ENCODE measurements around the gene BDKRB2. TPM values are rescaled to one million over a fixed set of nuclear protein-coding genes. Genes with fewer than 3 reads are reported as not detected.

BDKRB2 gene
- total RNA-seq, 1 experiment from 2014 or later: 0.49 TPM

DNA sequence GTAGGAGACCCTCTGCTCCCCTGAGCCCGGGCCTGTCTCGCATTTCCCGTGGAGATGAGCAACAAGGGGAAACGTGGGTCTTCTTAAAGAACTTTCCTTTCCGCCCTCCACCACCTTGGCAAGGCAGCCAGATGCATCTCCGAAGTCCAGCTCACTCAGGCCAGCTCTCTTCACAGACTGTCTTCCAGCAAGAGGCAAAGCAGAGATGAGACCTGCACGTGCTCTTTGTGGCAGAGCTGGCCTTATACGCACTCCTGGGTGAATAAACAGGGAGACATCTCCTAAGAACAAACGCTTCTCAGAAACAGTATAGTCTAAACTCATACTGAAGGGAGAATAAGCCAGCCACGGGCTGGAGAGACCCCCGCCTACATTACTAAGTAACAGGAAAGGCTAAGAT is 50.0 kb downstream of the BDKRB2 start:
- no peaks in the 10 kb centered on the region for H3K9me2 ChIP-seq (ENCODE audit: insufficient read depth)
- TF ChIP-seq ATF3 (IDR thresholded peaks at IDR 0.05): no peak
- TF ChIP-seq RAD21 (IDR thresholded peaks at IDR 0.05; ENCODE audit: low read depth): no peak
- TF ChIP-seq JUND (IDR thresholded peaks at IDR 0.05): no peak
- no peaks in the 10 kb centered on the region for H4K20me1 ChIP-seq (ENCODE audit: insufficient read depth)
- no peak overlapping the region for H3K27ac ChIP-seq (ENCODE audit: low read depth, low read length)
- ATAC-seq: no peak
- ChIA-PET POLR2A (no interaction called here), CTCF (no interaction called here), RAD21 (ENCODE audit: low non-redundant PET in 1 of 2, low total read pairs in 2 of 2, uncharacterized antibody in 2 of 2, unreplicated experiment in 2 of 2) (no interaction called here)
- BruUV-seq (replicated peaks): no TSS peak
- peaks cover 0 to 8% of the 10 kb centered on the region in 2 experiments; a peak in 1 of 4 replicates for H3K4me1 ChIP-seq (ENCODE audit: control insufficient read depth in 1 of 2, insufficient read depth in 2 of 2, low read length in 2 of 2)
- H3K4me2 ChIP-seq (ENCODE audit: low read length): no peak overlapping the region
- DNase-seq (ENCODE audit: low read depth, low spot score): no peak
- H3K4me3 ChIP-seq (replicated peaks in 1 of 2; ENCODE audit: low read depth in 1 of 2, low read length in 2 of 2): no peak overlapping the region
- H3K79me2 ChIP-seq (ENCODE audit: insufficient read depth, low read length): no peaks in the 10 kb centered on the region
- intact Hi-C loops (cut with micrococcal nuclease): no loop called here
- peaks cover 28% of the 10 kb centered on the region for H3K27me3 ChIP-seq (ENCODE audit: insufficient read depth, low read length)
- no peak overlapping the region for H3K9ac ChIP-seq (ENCODE audit: low read length)
- H3K36me3 ChIP-seq (ENCODE audit: control insufficient read depth in 1 of 2, insufficient read depth in 2 of 2, low read length in 2 of 2): no peaks in the 10 kb centered on the region
- H3K9me3 ChIP-seq (ENCODE audit: control insufficient read depth in 1 of 2, insufficient read depth in 1 of 2, low read depth in 1 of 2, low read length in 2 of 2): no peaks in the 10 kb centered on the region
- H2AFZ ChIP-seq (ENCODE audit: low read depth, low read length, poor library complexity, severe bottlenecking): no peak overlapping the region

DNA sequence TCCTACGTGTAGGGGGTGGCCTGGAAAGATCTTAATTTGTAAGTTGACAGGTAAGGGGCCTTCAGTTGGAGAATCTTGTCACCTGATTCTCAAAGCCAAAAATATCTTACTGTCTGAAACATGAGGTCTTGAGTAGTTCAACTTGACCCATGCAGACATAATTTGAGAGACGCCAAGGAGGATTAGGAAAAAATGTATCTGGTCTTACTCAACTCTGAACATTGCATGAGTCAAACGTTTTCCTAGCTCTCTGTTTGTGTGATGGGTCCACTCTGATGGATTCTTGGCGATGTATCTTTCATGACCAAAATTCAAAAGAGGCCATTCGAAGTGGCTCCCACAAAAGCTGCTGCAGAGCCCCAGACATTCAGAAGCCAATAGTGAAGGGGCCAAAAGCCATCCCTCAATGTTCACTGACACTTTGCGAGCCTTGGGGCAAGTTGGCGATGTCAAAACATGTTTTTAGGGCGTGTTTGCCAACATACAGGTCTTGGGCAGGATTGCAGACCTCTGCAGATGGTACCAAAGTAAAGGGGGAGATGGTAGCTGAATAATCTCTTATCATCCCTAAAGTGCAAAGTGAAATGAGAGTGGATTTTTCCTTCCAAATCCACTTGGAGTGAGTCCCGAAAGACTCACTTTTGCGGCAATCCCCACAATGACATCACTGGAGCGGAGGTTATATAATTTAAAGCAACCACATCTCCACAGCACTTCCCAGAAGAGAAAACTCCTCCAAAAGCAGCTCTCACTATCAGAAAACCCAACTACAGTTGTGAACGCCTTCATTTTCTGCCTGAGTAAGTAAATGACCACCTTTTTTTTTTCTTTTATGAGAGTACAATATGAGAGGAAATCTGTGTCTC is 51.1 kb downstream of the BDKRB2 start, which contains the start of gene BDKRB1:
Gene BDKRB1, plus strand, starts transcription at position 710 of the 866 bp plus-strand sequence. CDS start 7,473 bp downstream, outside the sequence.
- CTCF ChIA-PET: no interaction called here
- TF ChIP-seq YY1 (IDR thresholded peaks at IDR 0.05; ENCODE audit: extremely low read depth, insufficient replicate concordance, low read depth, low read length) (no peak), ELF1 (IDR thresholded peaks at IDR 0.05; ENCODE audit: borderline replicate concordance, low read depth) (no peak), SP1 (IDR thresholded peaks at IDR 0.05; ENCODE audit: low read depth) (no peak), REST (IDR thresholded peaks at IDR 0.05; ENCODE audit: low read depth) (no peak), POLR2A (IDR thresholded peaks at IDR 0.05; ENCODE audit: borderline replicate concordance, extremely low read depth, insufficient read depth, insufficient read length) (no peak), RAD21 (IDR thresholded peaks at IDR 0.05; ENCODE audit: low read depth) (no peak), CEBPB (IDR thresholded peaks at IDR 0.05; ENCODE audit: low read depth) (no peak), POLR2AphosphoS5 (IDR thresholded peaks at IDR 0.05; ENCODE audit: low read depth, low read length) (no peak)
- TF ChIP-seq, protein P1, sequence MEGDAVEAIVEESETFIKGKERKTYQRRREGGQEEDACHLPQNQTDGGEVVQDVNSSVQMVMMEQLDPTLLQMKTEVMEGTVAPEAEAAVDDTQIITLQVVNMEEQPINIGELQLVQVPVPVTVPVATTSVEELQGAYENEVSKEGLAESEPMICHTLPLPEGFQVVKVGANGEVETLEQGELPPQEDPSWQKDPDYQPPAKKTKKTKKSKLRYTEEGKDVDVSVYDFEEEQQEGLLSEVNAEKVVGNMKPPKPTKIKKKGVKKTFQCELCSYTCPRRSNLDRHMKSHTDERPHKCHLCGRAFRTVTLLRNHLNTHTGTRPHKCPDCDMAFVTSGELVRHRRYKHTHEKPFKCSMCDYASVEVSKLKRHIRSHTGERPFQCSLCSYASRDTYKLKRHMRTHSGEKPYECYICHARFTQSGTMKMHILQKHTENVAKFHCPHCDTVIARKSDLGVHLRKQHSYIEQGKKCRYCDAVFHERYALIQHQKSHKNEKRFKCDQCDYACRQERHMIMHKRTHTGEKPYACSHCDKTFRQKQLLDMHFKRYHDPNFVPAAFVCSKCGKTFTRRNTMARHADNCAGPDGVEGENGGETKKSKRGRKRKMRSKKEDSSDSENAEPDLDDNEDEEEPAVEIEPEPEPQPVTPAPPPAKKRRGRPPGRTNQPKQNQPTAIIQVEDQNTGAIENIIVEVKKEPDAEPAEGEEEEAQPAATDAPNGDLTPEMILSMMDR (IDR thresholded peaks at IDR 0.05 in 2 of 3, conservative IDR thresholded peaks at IDR 0.05 in 1 of 3; ENCODE audit: borderline replicate concordance in 1 of 3, insufficient read depth in 1 of 3, low read depth in 2 of 3, low read length in 2 of 3): no peak

More for the DNA sequence above, 51.1 kb downstream of the BDKRB2 start, which contains the start of gene BDKRB1:
- no TSS peak for BruUV-seq (replicated peaks)
- Histone ChIP-seq H3K4me3 (replicated peaks in 1 of 2; ENCODE audit: low read depth in 1 of 2, low read length in 2 of 2) (no peak within 1 kb of the TSS), H3K4me1 (ENCODE audit: control insufficient read depth in 1 of 2, insufficient read depth in 2 of 2, low read length in 2 of 2) (peaks cover 0 to 8% of the 10 kb centered on the region in 2 experiments; a peak in 1 of 4 replicates), H3K9me2 (ENCODE audit: insufficient read depth) (no peaks in the 10 kb centered on the region), H3K27me3 (ENCODE audit: insufficient read depth, low read length) (peaks cover 34% of the 10 kb centered on the region), H3K36me3 (ENCODE audit: control insufficient read depth in 1 of 2, insufficient read depth in 2 of 2, low read length in 2 of 2) (no peaks in the 10 kb centered on the region), H3K9ac (ENCODE audit: low read length) (no peak within 1 kb of the TSS), H3K4me2 (ENCODE audit: low read length) (no peak within 1 kb of the TSS), H2AFZ (ENCODE audit: low read depth, low read length, poor library complexity, severe bottlenecking) (no peak within 1 kb of the TSS), H3K9me3 (ENCODE audit: control insufficient read depth in 1 of 2, insufficient read depth in 1 of 2, low read depth in 1 of 2, low read length in 2 of 2) (no peaks in the 10 kb centered on the region), H3K27ac (ENCODE audit: low read depth, low read length) (no peak within 1 kb of the TSS), H4K20me1 (ENCODE audit: insufficient read depth) (no peaks in the 10 kb centered on the region), H3K79me2 (ENCODE audit: insufficient read depth, low read length) (no peaks in the 10 kb centered on the region)
- ATAC-seq: no peak
- ChIA-PET RAD21 (ENCODE audit: low non-redundant PET in 1 of 2, low total read pairs in 2 of 2, uncharacterized antibody in 2 of 2, unreplicated experiment in 2 of 2) (no interaction called here), POLR2A (no interaction called here)
- no peak for DNase-seq (ENCODE audit: low read depth, low spot score)
- intact Hi-C loops (cut with micrococcal nuclease): no loop called here

Data from HCT116 (cell line).